Tibial nerve (tissue), 3 donors: ENCODE data around the gene OPALIN.

Source experiments
- POLR2A ChIP-seq, 2 donors: fragments of 450-650 bp; IDR thresholded peaks; one replicate each; pipeline ENCODE4 v1.6.1; 2017; ENCODE audit warnings: antibody characterized with exemption in 2 of 2, mild to moderate bottlenecking in 2 of 2, moderate library complexity in 2 of 2
- TF ChIP-seq, protein P1 (sequence below), 5 experiments: fragments of 200-600 bp in 3 of 5; fragments of 450-650 bp in 2 of 5; sonication (generic) in 3 of 5; IDR thresholded peaks; one replicate each; pipeline ENCODE4 v1.5.1; 2016 to 2019; ENCODE audit warnings: antibody characterized with exemption in 5 of 5, mild to moderate bottlenecking in 3 of 5, moderate library complexity in 2 of 5

DNA sequence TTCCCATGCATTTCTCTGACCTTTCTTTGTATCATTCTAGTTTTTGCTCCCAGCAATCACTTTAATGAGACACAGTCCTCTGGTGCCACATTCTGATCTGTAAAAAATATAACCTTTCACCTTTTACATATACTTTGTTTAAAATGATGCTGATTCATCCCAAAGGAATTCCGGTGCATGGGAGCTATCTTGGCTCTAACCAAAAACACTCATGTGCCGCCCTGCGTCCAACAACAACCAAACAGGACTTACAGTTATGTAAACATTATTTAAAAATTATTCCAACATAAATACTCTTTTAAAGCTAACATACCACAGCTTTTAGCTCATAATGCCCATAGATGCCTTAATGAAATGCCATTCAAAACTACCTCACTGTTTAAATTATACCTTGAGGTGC lies 7.7 kb upstream of the OPALIN start:
- TF ChIP-seq, protein P1, sequence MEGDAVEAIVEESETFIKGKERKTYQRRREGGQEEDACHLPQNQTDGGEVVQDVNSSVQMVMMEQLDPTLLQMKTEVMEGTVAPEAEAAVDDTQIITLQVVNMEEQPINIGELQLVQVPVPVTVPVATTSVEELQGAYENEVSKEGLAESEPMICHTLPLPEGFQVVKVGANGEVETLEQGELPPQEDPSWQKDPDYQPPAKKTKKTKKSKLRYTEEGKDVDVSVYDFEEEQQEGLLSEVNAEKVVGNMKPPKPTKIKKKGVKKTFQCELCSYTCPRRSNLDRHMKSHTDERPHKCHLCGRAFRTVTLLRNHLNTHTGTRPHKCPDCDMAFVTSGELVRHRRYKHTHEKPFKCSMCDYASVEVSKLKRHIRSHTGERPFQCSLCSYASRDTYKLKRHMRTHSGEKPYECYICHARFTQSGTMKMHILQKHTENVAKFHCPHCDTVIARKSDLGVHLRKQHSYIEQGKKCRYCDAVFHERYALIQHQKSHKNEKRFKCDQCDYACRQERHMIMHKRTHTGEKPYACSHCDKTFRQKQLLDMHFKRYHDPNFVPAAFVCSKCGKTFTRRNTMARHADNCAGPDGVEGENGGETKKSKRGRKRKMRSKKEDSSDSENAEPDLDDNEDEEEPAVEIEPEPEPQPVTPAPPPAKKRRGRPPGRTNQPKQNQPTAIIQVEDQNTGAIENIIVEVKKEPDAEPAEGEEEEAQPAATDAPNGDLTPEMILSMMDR (IDR thresholded peaks at IDR 0.05) = no peak
- no peak for TF ChIP-seq POLR2A (IDR thresholded peaks at IDR 0.05)
